Tibial artery (tissue), 4 donors: ENCODE results near the gene POU4F2.
A peak's percentile ranks its signal among the peaks of the same experiment; 100 is the strongest.
"Not testable (repeated sequence)": the region's sequence is repeated elsewhere in the genome, so short reads cannot be mapped to it uniquely, and the experiment has no call there.

Source experiments
- DNase-seq, 2 donors: peaks; one replicate each; pipeline ENCODE4 v3.0.0-alpha.2; 2019
- H3K27ac ChIP-seq, 2 donors: fragments of 200-600 bp; sonication (generic) in 1 of 2; 1 replicate in 1 of 2; 2 replicates in 1 of 2; pipeline ENCODE4 v1.5.1; 2018 to 2019; ENCODE audit warnings: mild to moderate bottlenecking in 1 of 2
- H3K27me3 ChIP-seq, 2 donors: fragments of 200-600 bp; sonication (generic) in 1 of 2; one replicate each; pipeline versions ENCODE4 v1.5.1 to v1.6.0; 2016 to 2019
- H3K36me3 ChIP-seq, 3 donors: fragments of 200-600 bp; sonication (generic) in 2 of 3; one replicate each; pipeline ENCODE4 v1.5.1; 2016 to 2019; ENCODE audit warnings: mild to moderate bottlenecking in 2 of 3
- H3K4me1 ChIP-seq, 4 donors: fragments of 200-600 bp; sonication (generic) in 2 of 4; 1 replicate in 3 of 4; 2 replicates in 1 of 4; pipeline ENCODE4 v1.5.1; 2016 to 2019
- H3K4me3 ChIP-seq, 2 donors: fragments of 200-600 bp; sonication (generic) in 1 of 2; 1 replicate in 1 of 2; 2 replicates in 1 of 2; pipeline ENCODE4 v1.5.1; 2018 to 2019; ENCODE audit warnings: mild to moderate bottlenecking in 2 of 2
- H3K9me3 ChIP-seq, 3 donors: fragments of 200-600 bp; sonication (generic) in 1 of 3; one replicate each; pipeline ENCODE4 v1.5.1; 2016 to 2019
- intact Hi-C: fragments of 100-400 bp; cut with DNase I; formaldehyde crosslinking; loops from one replicate; pipeline ENCODE4 v1.15.0; 2023; ENCODE audit warnings: low total_unique reads
- TF ChIP-seq, protein P1 (sequence below), 2 experiments: fragments of 200-600 bp in 1 of 2; fragments of 450-650 bp in 1 of 2; IDR thresholded peaks; one replicate each; pipeline ENCODE4 v1.5.1; 2017 to 2019; ENCODE audit warnings: antibody characterized with exemption in 2 of 2, mild to moderate bottlenecking in 1 of 2, moderate library complexity in 1 of 2

Gene POU4F2

DNA sequence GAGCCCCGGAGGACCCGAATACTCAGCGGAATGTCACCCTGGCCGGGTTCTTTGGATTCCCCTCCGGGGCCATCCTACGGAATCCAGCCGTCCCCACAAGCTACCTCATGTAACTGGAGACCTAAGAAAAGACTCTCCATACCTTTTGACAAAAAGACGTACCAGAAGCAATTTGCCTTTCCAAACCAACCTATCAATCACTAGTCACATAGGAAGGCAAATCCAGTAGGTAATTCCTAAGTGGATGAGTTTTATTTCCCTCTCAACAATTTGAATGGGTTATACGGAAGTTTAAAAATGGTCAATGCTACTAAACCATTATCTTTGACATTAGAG is 16.8 kb downstream of the POU4F2 start:
- H3K27me3 ChIP-seq, result peaks cover 0 to 37% of the 10 kb centered on the region in 2 donors
- peaks cover 0 to 14% (median 9%) of the 10 kb centered on the region in 4 donors for H3K4me1 ChIP-seq
- intact Hi-C loops, result no loop called here
- H3K4me3 ChIP-seq, result peak overlapping the region; percentile 46 to 51
- TF ChIP-seq, protein P1, sequence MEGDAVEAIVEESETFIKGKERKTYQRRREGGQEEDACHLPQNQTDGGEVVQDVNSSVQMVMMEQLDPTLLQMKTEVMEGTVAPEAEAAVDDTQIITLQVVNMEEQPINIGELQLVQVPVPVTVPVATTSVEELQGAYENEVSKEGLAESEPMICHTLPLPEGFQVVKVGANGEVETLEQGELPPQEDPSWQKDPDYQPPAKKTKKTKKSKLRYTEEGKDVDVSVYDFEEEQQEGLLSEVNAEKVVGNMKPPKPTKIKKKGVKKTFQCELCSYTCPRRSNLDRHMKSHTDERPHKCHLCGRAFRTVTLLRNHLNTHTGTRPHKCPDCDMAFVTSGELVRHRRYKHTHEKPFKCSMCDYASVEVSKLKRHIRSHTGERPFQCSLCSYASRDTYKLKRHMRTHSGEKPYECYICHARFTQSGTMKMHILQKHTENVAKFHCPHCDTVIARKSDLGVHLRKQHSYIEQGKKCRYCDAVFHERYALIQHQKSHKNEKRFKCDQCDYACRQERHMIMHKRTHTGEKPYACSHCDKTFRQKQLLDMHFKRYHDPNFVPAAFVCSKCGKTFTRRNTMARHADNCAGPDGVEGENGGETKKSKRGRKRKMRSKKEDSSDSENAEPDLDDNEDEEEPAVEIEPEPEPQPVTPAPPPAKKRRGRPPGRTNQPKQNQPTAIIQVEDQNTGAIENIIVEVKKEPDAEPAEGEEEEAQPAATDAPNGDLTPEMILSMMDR (IDR thresholded peaks at IDR 0.05), result no peak
- no peak for DNase-seq
- H3K36me3 ChIP-seq, result no peaks in the 10 kb centered on the region
- H3K27ac ChIP-seq, result no peak overlapping the region
- no peaks in the 10 kb centered on the region for H3K9me3 ChIP-seq

DNA sequence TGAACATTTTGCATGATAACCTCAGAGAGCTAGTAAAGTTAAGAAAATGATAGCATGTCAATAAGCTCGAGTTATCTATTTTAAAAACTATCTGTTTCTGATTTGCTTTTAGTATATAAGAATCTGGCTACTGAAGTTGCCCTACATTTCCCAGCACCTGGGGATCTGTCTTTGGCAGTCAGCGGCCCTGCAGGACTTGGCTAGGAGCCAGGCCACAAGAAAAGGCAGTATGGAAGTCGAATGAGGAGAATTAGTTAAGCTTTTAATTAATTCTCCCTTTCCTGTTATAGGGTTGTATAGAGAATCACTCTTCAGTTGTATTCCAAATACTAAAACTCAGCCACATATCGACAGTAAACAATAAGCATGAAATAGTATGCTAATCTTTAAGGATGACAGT is 22.7 kb downstream of the POU4F2 start:
- Histone ChIP-seq H3K36me3 (no peaks in the 10 kb centered on the region), H3K4me3 (no peak overlapping the region), H3K27me3 (peaks cover 0 to 5% of the 10 kb centered on the region in 2 donors), H3K9me3 (no peaks in the 10 kb centered on the region), H3K4me1 (no peaks in the 10 kb centered on the region), H3K27ac (no peak overlapping the region)
- TF ChIP-seq, protein P1 (IDR thresholded peaks at IDR 0.05), result no peak
- DNase-seq, result no peak
- intact Hi-C loops, result no loop called here

DNA sequence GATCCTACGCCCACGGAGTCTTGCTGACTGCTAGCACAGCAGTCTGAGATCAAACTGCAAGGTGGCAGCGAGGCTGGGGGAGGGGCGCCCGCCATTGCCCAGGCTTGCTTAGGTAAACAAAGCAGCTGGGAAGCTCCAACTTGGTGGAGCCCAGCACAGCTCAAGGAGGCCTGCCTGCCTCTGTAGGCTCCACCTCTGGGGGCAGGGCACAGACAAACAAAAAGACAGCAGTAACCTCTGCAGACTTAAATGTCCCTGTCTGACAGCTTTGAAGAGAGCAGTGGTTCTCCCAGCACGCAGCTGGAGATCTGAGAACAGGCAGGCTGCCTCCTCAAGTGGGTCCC is 25.2 kb downstream of the POU4F2 start:
- not testable (repeated sequence) for H3K27ac ChIP-seq

DNA sequence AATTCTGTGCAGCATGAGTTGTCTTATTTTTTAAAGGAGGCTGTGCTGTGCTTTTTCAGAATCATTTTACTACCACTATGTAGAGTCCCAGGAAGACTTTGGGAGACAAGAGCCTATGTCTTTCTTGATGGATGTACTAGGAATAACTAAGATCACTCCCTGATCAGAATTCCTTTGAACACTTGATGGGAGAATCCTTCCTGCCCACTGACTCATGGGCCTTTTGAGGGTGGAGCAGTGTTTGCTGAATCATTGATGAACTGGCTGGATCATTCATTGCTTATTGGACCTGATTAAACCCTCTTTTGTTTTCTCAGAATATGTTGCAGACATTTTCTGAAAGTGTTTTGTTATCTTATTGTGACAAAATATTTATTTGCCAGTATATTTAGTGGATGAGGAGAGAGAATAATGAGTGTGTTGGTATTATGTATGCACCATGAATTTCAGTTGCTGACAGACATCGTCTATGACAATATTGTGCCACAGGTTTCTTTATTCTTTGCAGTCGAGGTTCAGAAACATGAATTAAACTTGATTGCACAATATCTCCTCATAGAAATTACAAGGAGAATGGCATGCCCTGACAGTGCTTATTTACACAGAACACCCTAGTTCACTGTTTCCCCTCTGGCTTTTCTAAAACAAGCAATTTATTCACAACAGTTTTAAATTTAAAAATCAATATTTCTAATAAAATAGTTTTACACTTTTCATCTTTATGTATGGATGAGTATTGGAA is 36.3 kb downstream of the POU4F2 start:
- Histone ChIP-seq H3K27me3 (no peaks in the 10 kb centered on the region), H3K27ac (no peak overlapping the region), H3K4me1 (no peaks in the 10 kb centered on the region), H3K4me3 (no peak overlapping the region), H3K9me3 (no peaks in the 10 kb centered on the region), H3K36me3 (no peaks in the 10 kb centered on the region)
- TF ChIP-seq, protein P1 (IDR thresholded peaks at IDR 0.05), result no peak
- intact Hi-C loops, result no loop called here
- DNase-seq, result no peak

More for the DNA sequence above, 25.2 kb downstream of the POU4F2 start:
- H3K4me3 ChIP-seq, DNase-seq, H3K9me3 ChIP-seq, H3K36me3 ChIP-seq, H3K27me3 ChIP-seq, H3K4me1 ChIP-seq, intact Hi-C loops: not testable (repeated sequence)
